B cell (primary cell): ENCODE measurements around the gene SYT2. TPM values are rescaled to one million over a fixed set of nuclear protein-coding genes. Genes with fewer than 3 reads are reported as not detected.

Experiments
- ATAC-seq: fragments of 200-7000 bp; cut with Tn5 transposase; one replicate; pipeline ENCODE4 v1.10.0; 2021; ENCODE audit warnings: low read depth, mild to moderate bottlenecking, moderate number of reproducible peaks, moderate library complexity
- CTCF ChIA-PET: fragments of 350-600 bp; sonication (Branson Sonifier 250); formaldehyde crosslinking; loops from one replicate; lab custom pipeline; 2021; ENCODE audit warnings: antibody characterized with exemption, inconsistent platforms; lab: Charles Lee
- POLR2A ChIA-PET: fragments of 350-600 bp; sonication (Branson Sonifier 250); formaldehyde crosslinking; loops from one replicate; lab custom pipeline; 2021; ENCODE audit warnings: antibody characterized with exemption; lab: Charles Lee
- DNase-seq: peaks from one replicate; pipeline ENCODE4 v3.0.0; 2013
- H2AFZ ChIP-seq: 2 replicates; pipeline ENCODE4 v1.6.1; 2012; ENCODE audit warnings: mild to moderate bottlenecking, low read depth, low read length; ENCODE audit not compliant: insufficient read depth, poor library complexity, severe bottlenecking
- H3K27ac ChIP-seq, 2 donors: 1 replicate in 1 of 2; 2 replicates in 1 of 2; pipeline ENCODE4 v1.5.1; 2012 to 2013; ENCODE audit warnings: low read length in 2 of 2, mild to moderate bottlenecking in 2 of 2, moderate library complexity in 1 of 2
- H3K27me3 ChIP-seq, 4 experiments: fragments of 200-600 bp in 1 of 4; sonication (generic) in 1 of 4; replicated peaks in 1 of 4; 1 replicate in 2 of 4; 2 replicates in 2 of 4; pipeline versions ENCODE4 v1.6.1 to v1.7.0; 2013 to 2016; ENCODE audit warnings: low read length in 3 of 4, mild to moderate bottlenecking in 2 of 4, mixed read lengths in 1 of 4, moderate library complexity in 1 of 4; ENCODE audit not compliant: insufficient read depth in 4 of 4, control insufficient read depth in 3 of 4; ENCODE audit errors: control extremely low read depth in 1 of 4
- H3K36me3 ChIP-seq, 2 experiments: replicated peaks in 1 of 2; 1 replicate in 1 of 2; 2 replicates in 1 of 2; pipeline versions ENCODE4 v1.6.1 to v1.7.1; 2013; ENCODE audit warnings: low read length in 1 of 2; ENCODE audit not compliant: insufficient read depth in 2 of 2, control insufficient read depth in 1 of 2; ENCODE audit errors: control extremely low read depth in 1 of 2, extremely low read depth in 1 of 2
- H3K4me1 ChIP-seq, 2 donors: fragments of 200-600 bp in 1 of 2; sonication (generic) in 1 of 2; 1 replicate in 1 of 2; 2 replicates in 1 of 2; pipeline versions ENCODE4 v1.5.1 to v1.6.1; 2013 to 2017; ENCODE audit warnings: low read length in 2 of 2; ENCODE audit not compliant: control insufficient read depth in 2 of 2, insufficient read depth in 2 of 2
- H3K4me2 ChIP-seq: replicated peaks from 2 replicates; pipeline ENCODE3; 2012; ENCODE audit warnings: mild to moderate bottlenecking, low read depth, low read length; ENCODE audit not compliant: poor library complexity, severe bottlenecking
- H3K4me3 ChIP-seq, 5 experiments: fragments of 200-600 bp in 1 of 5; sonication (generic) in 1 of 5; 1 replicate in 3 of 5; 2 replicates in 2 of 5; pipeline versions ENCODE4 v1.5.1 to v1.7.0; 2011 to 2016; ENCODE audit warnings: low read length in 4 of 5, mild to moderate bottlenecking in 4 of 5, low read depth in 2 of 5, control low read depth in 1 of 5, moderate library complexity in 1 of 5; ENCODE audit not compliant: insufficient read depth in 1 of 5; ENCODE audit errors: control extremely low read depth in 1 of 5, extremely low read depth in 1 of 5
- H3K79me2 ChIP-seq: fragments of 200-600 bp; sonication (generic); one replicate; pipeline ENCODE4 v1.6.0; 2016; ENCODE audit warnings: low read length; ENCODE audit not compliant: control insufficient read depth, insufficient read depth
- H3K9ac ChIP-seq: fragments of 200-600 bp; sonication (generic); 2 replicates; pipeline ENCODE4 v1.6.1; 2017; ENCODE audit warnings: mild to moderate bottlenecking, low read length, moderate library complexity
- H3K9me3 ChIP-seq, 3 donors: one replicate each; pipeline versions ENCODE4 v1.6.1 to v1.7.1; 2013; ENCODE audit warnings: low read length in 2 of 3; ENCODE audit not compliant: control insufficient read depth in 2 of 3, insufficient read depth in 1 of 3; ENCODE audit errors: control extremely low read depth in 1 of 3
- H4K20me1 ChIP-seq: 2 replicates; pipeline ENCODE4 v1.6.0; 2012; ENCODE audit warnings: mild to moderate bottlenecking, low read length; ENCODE audit not compliant: insufficient read depth, control insufficient read depth, poor library complexity, severe bottlenecking
- H3K27ac Mint-ChIP-seq: one replicate; pipeline ENCODE4 v1.8.0; 2021; ENCODE audit warnings: mixed read lengths
- H3K27me3 Mint-ChIP-seq: one replicate; pipeline ENCODE4 v1.8.0; 2021; ENCODE audit warnings: mixed read lengths
- H3K4me1 Mint-ChIP-seq: one replicate; pipeline ENCODE4 v1.8.0; 2021; ENCODE audit warnings: mixed read lengths
- H3K4me3 Mint-ChIP-seq: one replicate; pipeline ENCODE4 v1.8.0; 2021; ENCODE audit warnings: mixed read lengths
- H3K9me3 Mint-ChIP-seq: one replicate; pipeline ENCODE4 v1.8.0; 2022; ENCODE audit warnings: mixed read lengths; ENCODE audit not compliant: insufficient read depth
- EZH2 ChIP-seq: IDR thresholded peaks from 2 replicates; pipeline ENCODE4 v1.6.1; 2012; ENCODE audit warnings: borderline replicate concordance, low read depth, mild to moderate bottlenecking, moderate library complexity, low read length; ENCODE audit not compliant: insufficient read depth, poor library complexity, severe bottlenecking
- WGBS: methylation state at CpG from one replicate; pipeline ENCODE4 v1.1.5; 2013; ENCODE audit warnings: missing lambda C conversion rate; ENCODE audit not compliant: insufficient coverage; 5-methylcytosine and 5-hydroxymethylcytosine counted together
- intact Hi-C: fragments of 100-400 bp; cut with micrococcal nuclease; formaldehyde crosslinking; loops from one replicate; pipeline ENCODE4 v1.10.0; 2022
- polyA plus RNA-seq: library from polyadenylated mRNA; depleted of rRNA; stranded (reverse); fragments of >200 nt; gene quantifications from 2 replicates; pipeline ENCODE4 v1.2.3, GENCODE V29; 2012
- total RNA-seq, 2 donors: library from RNA; stranded (reverse); fragments of 120-200 nt in 1 of 2; gene quantifications; 1 replicate in 1 of 2; 2 replicates in 1 of 2; pipeline versions ENCODE4 v1.2.3 to v1.2.4, GENCODE V29; 2013 to 2022
- TF ChIP-seq, protein P1 (sequence below): fragments of 200-600 bp; IDR thresholded peaks from one replicate; pipeline ENCODE4 v1.8.0; 2022; ENCODE audit warnings: antibody characterized with exemption, mild to moderate bottlenecking

Gene SYT2
- total and polyA plus RNA-seq, 2 donors (not counting 1 experiment from before 2014, with no cell fraction given): not detected

DNA sequence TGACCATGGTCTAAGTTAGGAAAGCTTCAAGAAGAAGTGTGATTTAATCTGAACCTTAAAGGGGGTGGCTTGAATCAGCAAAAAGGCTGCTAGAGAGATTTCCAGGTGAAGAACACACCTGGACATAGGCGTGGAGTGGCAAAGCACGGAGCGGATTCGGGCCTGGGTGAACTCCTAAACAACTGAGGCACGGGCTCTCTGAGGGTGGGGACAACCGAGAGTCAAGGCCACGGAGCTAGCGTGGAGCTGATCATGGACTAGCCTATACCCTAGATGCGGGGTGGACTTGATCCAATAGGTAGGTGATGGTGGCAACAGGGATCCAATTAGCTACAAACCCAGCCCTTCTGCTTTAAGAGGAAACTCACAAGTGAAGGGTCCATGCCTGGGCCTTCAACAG, 27.8 kb downstream of the SYT2 start:
- TF ChIP-seq, protein P1, sequence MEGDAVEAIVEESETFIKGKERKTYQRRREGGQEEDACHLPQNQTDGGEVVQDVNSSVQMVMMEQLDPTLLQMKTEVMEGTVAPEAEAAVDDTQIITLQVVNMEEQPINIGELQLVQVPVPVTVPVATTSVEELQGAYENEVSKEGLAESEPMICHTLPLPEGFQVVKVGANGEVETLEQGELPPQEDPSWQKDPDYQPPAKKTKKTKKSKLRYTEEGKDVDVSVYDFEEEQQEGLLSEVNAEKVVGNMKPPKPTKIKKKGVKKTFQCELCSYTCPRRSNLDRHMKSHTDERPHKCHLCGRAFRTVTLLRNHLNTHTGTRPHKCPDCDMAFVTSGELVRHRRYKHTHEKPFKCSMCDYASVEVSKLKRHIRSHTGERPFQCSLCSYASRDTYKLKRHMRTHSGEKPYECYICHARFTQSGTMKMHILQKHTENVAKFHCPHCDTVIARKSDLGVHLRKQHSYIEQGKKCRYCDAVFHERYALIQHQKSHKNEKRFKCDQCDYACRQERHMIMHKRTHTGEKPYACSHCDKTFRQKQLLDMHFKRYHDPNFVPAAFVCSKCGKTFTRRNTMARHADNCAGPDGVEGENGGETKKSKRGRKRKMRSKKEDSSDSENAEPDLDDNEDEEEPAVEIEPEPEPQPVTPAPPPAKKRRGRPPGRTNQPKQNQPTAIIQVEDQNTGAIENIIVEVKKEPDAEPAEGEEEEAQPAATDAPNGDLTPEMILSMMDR: no peak
- no peak for TF ChIP-seq EZH2
- H3K27me3 Mint-ChIP-seq: peaks cover 53% of the 10 kb centered on the region
- CTCF ChIA-PET: no interaction called here

DNA sequence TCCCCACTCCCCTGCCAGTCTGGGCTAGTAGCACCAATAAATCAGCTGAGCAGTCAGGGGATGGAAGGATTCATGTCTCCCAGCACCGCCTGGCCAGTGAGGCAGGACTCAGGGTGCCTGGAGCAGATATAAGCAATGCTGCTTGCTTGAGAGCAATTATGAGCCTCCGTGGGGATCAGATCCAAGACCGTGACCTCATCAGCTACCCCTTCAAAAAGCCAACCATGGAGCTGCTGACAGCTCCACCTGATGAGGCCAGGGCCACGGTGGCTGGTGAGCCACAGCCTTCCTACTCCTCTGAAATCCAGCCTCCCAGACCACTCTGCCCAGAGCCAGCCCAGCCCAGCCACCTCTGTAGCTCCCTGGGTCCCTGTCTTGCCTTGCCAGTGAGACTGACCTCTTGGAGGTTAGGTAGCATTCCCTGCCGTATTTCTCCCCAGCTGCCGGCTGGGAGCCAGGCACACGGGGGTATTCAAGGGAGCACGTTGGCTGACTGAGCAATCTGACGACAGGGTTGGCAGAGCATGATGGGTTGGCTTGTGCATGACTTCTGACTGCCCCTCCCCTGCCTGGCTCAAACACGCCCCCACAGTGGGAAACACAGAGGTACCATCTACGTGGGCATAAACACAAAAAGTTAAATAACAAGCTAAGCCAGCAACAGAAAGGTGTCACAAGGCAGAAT, 28.4 kb downstream of the SYT2 start:
- Histone ChIP-seq H3K4me2 (no peak overlapping the region), H3K79me2 (no peaks in the 10 kb centered on the region), H3K9ac (no peak overlapping the region), H3K36me3 (no peaks in the 10 kb centered on the region), H2AFZ (no peak overlapping the region), H3K4me1 (no peaks in the 10 kb centered on the region), H3K27ac (no peak overlapping the region), H3K27me3 (peaks cover 0 to 29% (median 7%) of the 10 kb centered on the region in 4 experiments), H3K9me3 (peaks cover 0 to 5% (median 3%) of the 10 kb centered on the region in 3 donors), H3K4me3 (no peak overlapping the region), H4K20me1 (no peaks in the 10 kb centered on the region)
- no peak overlapping the region for H3K4me3 Mint-ChIP-seq
- no peak for TF ChIP-seq EZH2
- TF ChIP-seq, protein P1: no peak
- H3K4me1 Mint-ChIP-seq: no peaks in the 10 kb centered on the region
- 79% methylated on average over 10 of the region's 11 CpGs for WGBS
- intact Hi-C loops: no loop called here
- no peak overlapping the region for H3K27ac Mint-ChIP-seq
- H3K27me3 Mint-ChIP-seq: peaks cover 57% of the 10 kb centered on the region
- H3K9me3 Mint-ChIP-seq: no peaks in the 10 kb centered on the region
- DNase-seq (no peak), ATAC-seq (no peak)
- POLR2A ChIA-PET: no interaction called here
- CTCF ChIA-PET: no interaction called here

More for the DNA sequence above, 27.8 kb downstream of the SYT2 start:
- Histone ChIP-seq H3K4me3 (no peak overlapping the region), H3K79me2 (no peaks in the 10 kb centered on the region), H3K9me3 (peaks cover 0 to under 1% (median 0%) of the 10 kb centered on the region in 3 donors), H3K4me2 (no peak overlapping the region), H3K9ac (no peak overlapping the region), H3K27me3 (peaks cover 0 to 29% (median 7%) of the 10 kb centered on the region in 4 experiments), H4K20me1 (no peaks in the 10 kb centered on the region), H3K4me1 (no peaks in the 10 kb centered on the region), H3K27ac (no peak overlapping the region), H2AFZ (no peak overlapping the region), H3K36me3 (no peaks in the 10 kb centered on the region)
- POLR2A ChIA-PET: no interaction called here
- WGBS: 97% methylated on average over 9 of the region's 9 CpGs
- Mint-ChIP-seq H3K9me3 (no peaks in the 10 kb centered on the region), H3K27ac (no peak overlapping the region), H3K4me1 (no peaks in the 10 kb centered on the region), H3K4me3 (no peak overlapping the region)
- intact Hi-C loops: no loop called here
- no peak for DNase-seq
- no peak for ATAC-seq
